Measurements from ENCODE around the gene USP3.

DNA sequence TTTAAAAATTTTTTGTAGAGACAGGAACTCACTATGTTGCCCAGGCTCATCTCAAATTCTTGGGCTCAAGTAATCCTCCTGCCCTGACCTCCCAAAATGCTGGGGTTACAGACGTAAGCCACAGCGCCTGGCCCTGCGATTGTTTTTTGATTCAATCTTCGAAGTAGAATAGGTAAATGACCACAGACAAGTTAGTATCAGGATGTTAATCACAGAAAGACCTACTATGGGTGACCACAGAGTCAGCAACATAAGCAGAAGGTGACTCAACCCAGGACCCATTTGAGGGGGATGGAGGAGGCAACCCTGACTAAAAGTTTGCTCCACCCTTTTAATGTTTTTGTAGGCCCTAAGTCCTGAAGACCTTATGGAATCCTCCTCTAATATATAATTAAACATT, 10.0 kb upstream of the USP3 start:
- TF ChIP-seq RELA (CRISPR knock-in tag; IDR thresholded peaks at IDR 0.05; ENCODE audit: borderline replicate concordance) = no peak
- TF ChIP-seq, protein P1, sequence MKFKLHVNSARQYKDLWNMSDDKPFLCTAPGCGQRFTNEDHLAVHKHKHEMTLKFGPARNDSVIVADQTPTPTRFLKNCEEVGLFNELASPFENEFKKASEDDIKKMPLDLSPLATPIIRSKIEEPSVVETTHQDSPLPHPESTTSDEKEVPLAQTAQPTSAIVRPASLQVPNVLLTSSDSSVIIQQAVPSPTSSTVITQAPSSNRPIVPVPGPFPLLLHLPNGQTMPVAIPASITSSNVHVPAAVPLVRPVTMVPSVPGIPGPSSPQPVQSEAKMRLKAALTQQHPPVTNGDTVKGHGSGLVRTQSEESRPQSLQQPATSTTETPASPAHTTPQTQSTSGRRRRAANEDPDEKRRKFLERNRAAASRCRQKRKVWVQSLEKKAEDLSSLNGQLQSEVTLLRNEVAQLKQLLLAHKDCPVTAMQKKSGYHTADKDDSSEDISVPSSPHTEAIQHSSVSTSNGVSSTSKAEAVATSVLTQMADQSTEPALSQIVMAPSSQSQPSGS (CRISPR knock-in tag; IDR thresholded peaks at IDR 0.05; ENCODE audit: borderline replicate concordance, low read depth) = no peak
- TF ChIP-seq, protein P2, sequence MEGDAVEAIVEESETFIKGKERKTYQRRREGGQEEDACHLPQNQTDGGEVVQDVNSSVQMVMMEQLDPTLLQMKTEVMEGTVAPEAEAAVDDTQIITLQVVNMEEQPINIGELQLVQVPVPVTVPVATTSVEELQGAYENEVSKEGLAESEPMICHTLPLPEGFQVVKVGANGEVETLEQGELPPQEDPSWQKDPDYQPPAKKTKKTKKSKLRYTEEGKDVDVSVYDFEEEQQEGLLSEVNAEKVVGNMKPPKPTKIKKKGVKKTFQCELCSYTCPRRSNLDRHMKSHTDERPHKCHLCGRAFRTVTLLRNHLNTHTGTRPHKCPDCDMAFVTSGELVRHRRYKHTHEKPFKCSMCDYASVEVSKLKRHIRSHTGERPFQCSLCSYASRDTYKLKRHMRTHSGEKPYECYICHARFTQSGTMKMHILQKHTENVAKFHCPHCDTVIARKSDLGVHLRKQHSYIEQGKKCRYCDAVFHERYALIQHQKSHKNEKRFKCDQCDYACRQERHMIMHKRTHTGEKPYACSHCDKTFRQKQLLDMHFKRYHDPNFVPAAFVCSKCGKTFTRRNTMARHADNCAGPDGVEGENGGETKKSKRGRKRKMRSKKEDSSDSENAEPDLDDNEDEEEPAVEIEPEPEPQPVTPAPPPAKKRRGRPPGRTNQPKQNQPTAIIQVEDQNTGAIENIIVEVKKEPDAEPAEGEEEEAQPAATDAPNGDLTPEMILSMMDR (IDR thresholded peaks at IDR 0.05) = no peak
- TF ChIP-seq, protein P3, sequence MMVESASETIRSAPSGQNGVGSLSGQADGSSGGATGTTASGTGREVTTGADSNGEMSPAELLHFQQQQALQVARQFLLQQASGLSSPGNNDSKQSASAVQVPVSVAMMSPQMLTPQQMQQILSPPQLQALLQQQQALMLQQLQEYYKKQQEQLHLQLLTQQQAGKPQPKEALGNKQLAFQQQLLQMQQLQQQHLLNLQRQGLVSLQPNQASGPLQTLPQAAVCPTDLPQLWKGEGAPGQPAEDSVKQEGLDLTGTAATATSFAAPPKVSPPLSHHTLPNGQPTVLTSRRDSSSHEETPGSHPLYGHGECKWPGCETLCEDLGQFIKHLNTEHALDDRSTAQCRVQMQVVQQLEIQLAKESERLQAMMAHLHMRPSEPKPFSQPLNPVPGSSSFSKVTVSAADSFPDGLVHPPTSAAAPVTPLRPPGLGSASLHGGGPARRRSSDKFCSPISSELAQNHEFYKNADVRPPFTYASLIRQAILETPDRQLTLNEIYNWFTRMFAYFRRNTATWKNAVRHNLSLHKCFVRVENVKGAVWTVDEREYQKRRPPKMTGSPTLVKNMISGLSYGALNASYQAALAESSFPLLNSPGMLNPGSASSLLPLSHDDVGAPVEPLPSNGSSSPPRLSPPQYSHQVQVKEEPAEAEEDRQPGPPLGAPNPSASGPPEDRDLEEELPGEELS (CRISPR knock-in tag; IDR thresholded peaks at IDR 0.05) = no peak
